ENCODE measurements around the gene ZNF365.

The ZNF365 gene, protein sequence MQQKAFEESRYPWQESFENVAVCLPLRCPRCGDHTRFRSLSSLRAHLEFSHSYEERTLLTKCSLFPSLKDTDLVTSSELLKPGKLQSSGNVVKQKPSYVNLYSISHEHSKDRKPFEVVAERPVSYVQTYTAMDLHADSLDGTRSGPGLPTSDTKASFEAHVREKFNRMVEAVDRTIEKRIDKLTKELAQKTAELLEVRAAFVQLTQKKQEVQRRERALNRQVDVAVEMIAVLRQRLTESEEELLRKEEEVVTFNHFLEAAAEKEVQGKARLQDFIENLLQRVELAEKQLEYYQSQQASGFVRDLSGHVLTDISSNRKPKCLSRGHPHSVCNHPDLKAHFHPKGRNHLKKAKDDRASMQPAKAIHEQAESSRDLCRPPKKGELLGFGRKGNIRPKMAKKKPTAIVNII

DNA sequence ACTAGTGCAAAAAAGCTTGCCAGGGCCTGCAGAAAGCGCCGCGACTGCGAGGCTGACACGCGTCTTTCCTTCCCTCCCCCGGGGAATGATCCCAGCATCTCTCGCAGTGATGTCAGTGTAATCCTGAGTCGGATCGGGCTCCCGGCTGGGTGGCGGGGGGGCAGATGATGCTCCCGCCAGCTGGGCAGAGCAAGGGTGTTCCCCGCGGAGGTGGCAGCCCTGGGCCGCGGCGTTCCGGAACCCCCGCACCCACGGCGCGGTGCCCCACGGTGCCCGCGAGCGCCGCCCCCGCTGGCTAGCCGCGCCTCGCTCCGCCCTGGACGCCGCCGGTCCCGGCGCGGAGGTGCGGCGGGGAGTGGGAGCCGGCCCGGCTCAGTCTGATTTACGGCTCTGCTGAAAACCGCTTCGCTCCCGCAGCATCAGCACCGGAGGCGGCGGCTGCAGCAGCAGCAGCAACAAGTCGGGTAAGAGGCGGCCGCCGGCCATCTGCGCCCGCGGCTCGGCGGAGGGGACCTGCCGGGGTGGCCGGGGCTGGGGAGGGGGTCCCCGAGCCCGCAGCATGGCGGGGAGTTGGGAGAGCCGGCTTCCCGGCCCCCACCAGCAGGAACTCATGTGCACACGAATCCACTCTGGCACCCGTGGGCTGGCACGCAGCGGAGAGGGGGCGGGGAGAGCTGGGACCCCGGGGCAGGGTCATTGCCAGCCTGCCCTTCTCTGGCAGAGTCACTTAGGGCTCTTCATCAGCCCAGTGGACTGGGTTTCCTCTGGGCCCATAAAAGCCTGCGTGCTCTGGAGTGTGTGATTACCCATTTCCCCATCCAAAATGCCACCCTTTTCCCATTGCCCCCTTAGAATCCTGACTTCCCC lies at the start of gene ZNF365:
Gene ZNF365, plus strand, starts transcription at position 375 of the 867 bp plus-strand sequence. CDS start 1,825 bp downstream, outside the sequence.
- H3K4me3 ChIP-seq (ENCODE audit: low read length), result peak within 1 kb of the TSS; percentile 31
- no peak within 1 kb of the TSS for H3K9ac ChIP-seq (ENCODE audit: low read length)
- H3K4me1 ChIP-seq (ENCODE audit: control insufficient read depth, insufficient read depth, low read length), result no peaks in the 10 kb centered on the region
- H3K36me3 ChIP-seq (ENCODE audit: control insufficient read depth, insufficient read depth, low read length), result no peaks in the 10 kb centered on the region
- peaks cover 4% of the 10 kb centered on the region for H3K27me3 ChIP-seq (ENCODE audit: control insufficient read depth, insufficient read depth, low read length)
- no peak within 1 kb of the TSS for H3K27ac ChIP-seq (ENCODE audit: low read depth, low read length)

DNA sequence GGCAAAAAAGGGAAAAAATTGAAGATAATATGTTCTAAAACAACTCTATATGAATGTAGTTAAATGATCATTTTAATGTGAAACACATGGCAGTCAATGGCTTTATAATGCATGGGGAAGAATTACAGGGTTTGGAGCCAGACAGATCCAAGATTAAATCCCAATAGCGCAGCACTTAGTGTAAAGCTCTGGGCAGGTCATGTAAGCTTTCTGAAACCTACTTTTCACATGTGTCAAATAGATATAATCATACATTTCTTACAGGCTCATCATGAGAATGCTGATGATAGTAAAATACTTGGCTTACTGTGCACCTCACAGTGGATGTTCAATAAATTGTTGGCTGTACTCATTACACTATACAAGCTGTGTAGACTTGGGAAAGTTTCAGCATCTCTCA lies 48.0 kb upstream of the ZNF365 start:
- H3K9ac ChIP-seq (ENCODE audit: low read length), result no peak overlapping the region
- H3K36me3 ChIP-seq (ENCODE audit: control insufficient read depth, insufficient read depth, low read length), result no peaks in the 10 kb centered on the region
- no peaks in the 10 kb centered on the region for H3K4me1 ChIP-seq (ENCODE audit: control insufficient read depth, insufficient read depth, low read length)
- H3K27ac ChIP-seq (ENCODE audit: low read depth, low read length), result no peak overlapping the region
- H3K27me3 ChIP-seq (ENCODE audit: control insufficient read depth, insufficient read depth, low read length), result no peaks in the 10 kb centered on the region
- H3K4me3 ChIP-seq (ENCODE audit: low read length), result no peak overlapping the region

DNA sequence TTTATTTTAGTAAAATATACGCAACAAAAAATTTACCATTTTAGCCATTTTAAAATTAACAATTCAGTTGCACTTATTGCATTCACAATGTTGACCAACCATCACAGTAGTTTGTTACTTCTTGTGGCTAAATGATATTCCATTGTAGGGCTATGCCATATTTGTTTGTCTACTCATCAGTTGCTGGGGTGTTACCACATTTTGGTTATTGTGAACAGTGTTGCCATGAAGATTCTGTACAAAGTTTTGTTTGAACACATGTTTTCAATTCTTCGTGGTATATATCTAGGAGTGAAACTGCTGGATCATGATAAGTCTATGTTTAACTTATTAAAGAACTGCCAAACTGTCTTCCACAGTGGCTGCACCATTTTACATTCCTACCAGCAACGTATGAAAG lies 46.3 kb upstream of the ZNF365 start:
- Histone ChIP-seq H3K27me3 (ENCODE audit: control insufficient read depth, insufficient read depth, low read length) (no peaks in the 10 kb centered on the region), H3K4me1 (ENCODE audit: control insufficient read depth, insufficient read depth, low read length) (no peaks in the 10 kb centered on the region), H3K36me3 (ENCODE audit: control insufficient read depth, insufficient read depth, low read length) (no peaks in the 10 kb centered on the region), H3K27ac (ENCODE audit: low read depth, low read length) (no peak overlapping the region), H3K4me3 (ENCODE audit: low read length) (no peak overlapping the region), H3K9ac (ENCODE audit: low read length) (no peak overlapping the region)

DNA sequence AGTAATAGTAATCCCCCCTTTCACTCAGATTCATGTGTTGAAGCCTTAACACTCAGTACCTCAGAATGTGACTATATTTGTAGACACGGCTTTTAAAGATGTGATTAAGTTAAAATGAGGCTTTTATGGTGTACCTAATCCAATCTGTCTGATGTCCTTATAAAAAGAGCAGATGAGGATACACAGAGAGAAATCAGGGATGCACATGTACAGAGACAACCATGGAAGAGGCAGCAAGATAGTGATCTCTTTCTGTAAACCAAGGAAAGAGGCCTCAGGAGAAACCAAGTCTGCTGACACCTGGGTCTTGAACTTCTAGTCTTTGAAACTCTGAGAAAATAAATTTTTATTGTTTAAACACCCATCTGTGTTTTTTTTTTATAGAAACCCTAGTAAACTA lies 44.0 kb upstream of the ZNF365 start:
- H3K36me3 ChIP-seq (ENCODE audit: control insufficient read depth, insufficient read depth, low read length), result no peaks in the 10 kb centered on the region
- no peak overlapping the region for H3K4me3 ChIP-seq (ENCODE audit: low read length)
- no peaks in the 10 kb centered on the region for H3K4me1 ChIP-seq (ENCODE audit: control insufficient read depth, insufficient read depth, low read length)
- H3K9ac ChIP-seq (ENCODE audit: low read length), result no peak overlapping the region
- no peaks in the 10 kb centered on the region for H3K27me3 ChIP-seq (ENCODE audit: control insufficient read depth, insufficient read depth, low read length)
- H3K27ac ChIP-seq (ENCODE audit: low read depth, low read length), result no peak overlapping the region

DNA sequence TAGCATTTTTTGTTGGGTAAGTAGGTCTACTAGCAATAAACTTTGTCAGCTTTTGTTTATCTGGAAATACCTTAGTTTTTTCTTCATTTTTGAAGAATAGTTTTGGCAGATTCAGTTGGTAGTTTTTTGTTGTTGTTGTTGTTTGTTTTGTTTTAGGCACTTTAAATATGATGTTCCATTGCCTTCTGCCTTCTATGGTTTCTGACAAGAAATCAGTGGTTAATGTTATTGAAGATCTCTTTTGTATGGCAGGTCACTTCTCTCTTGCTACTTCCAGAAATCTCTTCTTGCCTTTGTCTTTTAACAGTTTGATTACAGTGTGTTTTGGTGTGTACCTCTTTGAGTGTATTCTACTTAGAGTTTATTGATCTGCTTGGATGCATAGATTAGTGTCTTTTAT lies 41.8 kb upstream of the ZNF365 start:
- H3K4me1 ChIP-seq (ENCODE audit: control insufficient read depth, insufficient read depth, low read length), result no peaks in the 10 kb centered on the region
- no peak overlapping the region for H3K27ac ChIP-seq (ENCODE audit: low read depth, low read length)
- H3K27me3 ChIP-seq (ENCODE audit: control insufficient read depth, insufficient read depth, low read length), result no peaks in the 10 kb centered on the region
- H3K9ac ChIP-seq (ENCODE audit: low read length), result no peak overlapping the region
- no peaks in the 10 kb centered on the region for H3K36me3 ChIP-seq (ENCODE audit: control insufficient read depth, insufficient read depth, low read length)
- H3K4me3 ChIP-seq (ENCODE audit: low read length), result no peak overlapping the region

DNA sequence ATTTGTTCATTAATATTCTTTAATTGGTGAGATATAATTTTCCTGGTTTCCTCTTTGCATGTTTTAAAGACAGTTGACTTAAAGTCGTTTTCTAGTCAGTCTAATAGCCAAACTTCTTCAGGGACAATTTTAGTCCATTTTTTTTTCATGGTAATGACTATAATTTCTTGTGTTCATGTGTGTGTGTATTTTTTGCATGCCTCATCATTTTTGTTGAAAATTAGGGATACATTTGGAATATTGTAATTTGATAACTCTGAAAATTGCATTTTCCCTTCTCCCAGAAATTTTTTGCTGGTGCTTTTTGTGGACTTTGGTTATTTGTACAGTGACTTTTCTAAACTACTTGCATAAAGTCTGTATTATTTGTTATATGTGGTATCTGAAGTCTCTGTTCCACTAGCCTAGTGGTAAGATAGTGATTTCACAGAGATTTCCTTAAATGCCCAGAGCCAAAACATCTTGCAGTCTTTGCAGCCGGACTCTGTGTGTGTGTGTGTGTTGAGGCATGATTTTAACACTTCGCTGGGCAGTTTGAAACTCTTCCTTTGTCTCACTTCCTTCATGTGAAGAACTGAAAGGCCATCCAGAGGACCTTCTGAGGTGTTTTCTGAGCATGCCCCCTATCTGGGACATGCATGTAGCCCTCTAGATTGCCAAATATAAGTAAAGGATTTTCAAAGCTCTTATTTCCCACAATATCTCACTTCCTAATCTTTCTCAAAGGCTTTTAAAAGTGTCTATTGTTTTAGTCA lies 40.9 kb upstream of the ZNF365 start:
- Histone ChIP-seq H3K4me3 (ENCODE audit: low read length) (no peak overlapping the region), H3K4me1 (ENCODE audit: control insufficient read depth, insufficient read depth, low read length) (no peaks in the 10 kb centered on the region), H3K9ac (ENCODE audit: low read length) (no peak overlapping the region), H3K27ac (ENCODE audit: low read depth, low read length) (no peak overlapping the region), H3K27me3 (ENCODE audit: control insufficient read depth, insufficient read depth, low read length) (no peaks in the 10 kb centered on the region), H3K36me3 (ENCODE audit: control insufficient read depth, insufficient read depth, low read length) (no peaks in the 10 kb centered on the region)

DNA sequence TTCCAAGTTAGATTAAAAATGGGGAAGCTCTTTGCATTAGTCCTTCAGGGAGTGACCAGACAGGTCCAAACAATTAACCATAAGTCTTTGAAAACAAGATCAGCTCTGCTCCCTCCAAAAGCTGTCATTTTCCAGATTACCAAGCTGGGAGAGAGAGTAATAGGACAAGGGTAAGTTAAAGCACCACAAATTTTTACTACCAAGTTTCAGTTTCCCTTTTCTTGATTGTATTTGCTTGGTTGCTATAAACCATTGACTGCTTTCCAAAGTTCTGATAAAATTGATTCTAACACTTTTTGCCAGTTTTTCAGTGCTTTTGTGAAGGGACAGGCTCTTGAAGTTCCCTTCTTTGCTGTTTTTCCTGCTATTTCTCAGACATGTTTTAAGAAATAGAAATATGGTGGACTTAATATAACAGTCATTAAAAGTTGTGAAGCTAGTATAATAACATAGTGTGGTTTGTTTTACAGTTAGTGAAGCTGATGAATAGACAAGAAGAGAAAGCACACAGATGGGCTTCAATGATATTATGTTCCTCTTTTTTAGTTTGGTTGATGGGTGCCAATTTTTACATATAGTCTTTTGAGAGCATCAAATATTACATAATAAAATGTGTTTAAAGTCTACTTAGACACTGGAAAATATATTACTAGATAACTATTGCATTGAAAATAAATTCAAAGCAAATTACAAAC lies 40.0 kb upstream of the ZNF365 start:
- Histone ChIP-seq H3K36me3 (ENCODE audit: control insufficient read depth, insufficient read depth, low read length) (no peaks in the 10 kb centered on the region), H3K9ac (ENCODE audit: low read length) (no peak overlapping the region), H3K4me3 (ENCODE audit: low read length) (no peak overlapping the region), H3K4me1 (ENCODE audit: control insufficient read depth, insufficient read depth, low read length) (no peaks in the 10 kb centered on the region), H3K27me3 (ENCODE audit: control insufficient read depth, insufficient read depth, low read length) (no peaks in the 10 kb centered on the region), H3K27ac (ENCODE audit: low read depth, low read length) (no peak overlapping the region)

DNA sequence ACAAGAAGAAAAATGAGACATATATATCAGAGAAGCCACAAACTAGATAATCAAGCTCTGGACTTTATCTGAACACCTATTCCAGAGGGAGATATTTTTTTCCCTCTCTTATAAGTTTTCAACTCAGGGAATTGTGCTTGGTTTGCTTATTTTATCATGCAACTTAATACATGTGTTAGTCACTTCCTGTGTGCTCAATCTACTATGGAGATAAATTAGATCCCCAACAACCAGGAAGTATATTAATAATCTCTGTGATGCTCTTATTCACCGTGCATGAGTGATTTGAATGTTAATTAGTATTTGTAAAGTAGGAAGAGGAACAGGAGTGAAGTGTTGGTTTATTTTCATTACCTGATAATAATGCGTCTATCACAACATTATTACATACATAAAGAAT lies 38.8 kb upstream of the ZNF365 start:
- H3K4me1 ChIP-seq (ENCODE audit: control insufficient read depth, insufficient read depth, low read length), result no peaks in the 10 kb centered on the region
- H3K36me3 ChIP-seq (ENCODE audit: control insufficient read depth, insufficient read depth, low read length), result no peaks in the 10 kb centered on the region
- no peak overlapping the region for H3K27ac ChIP-seq (ENCODE audit: low read depth, low read length)
- H3K4me3 ChIP-seq (ENCODE audit: low read length), result no peak overlapping the region
- H3K27me3 ChIP-seq (ENCODE audit: control insufficient read depth, insufficient read depth, low read length), result no peaks in the 10 kb centered on the region
- no peak overlapping the region for H3K9ac ChIP-seq (ENCODE audit: low read length)

DNA sequence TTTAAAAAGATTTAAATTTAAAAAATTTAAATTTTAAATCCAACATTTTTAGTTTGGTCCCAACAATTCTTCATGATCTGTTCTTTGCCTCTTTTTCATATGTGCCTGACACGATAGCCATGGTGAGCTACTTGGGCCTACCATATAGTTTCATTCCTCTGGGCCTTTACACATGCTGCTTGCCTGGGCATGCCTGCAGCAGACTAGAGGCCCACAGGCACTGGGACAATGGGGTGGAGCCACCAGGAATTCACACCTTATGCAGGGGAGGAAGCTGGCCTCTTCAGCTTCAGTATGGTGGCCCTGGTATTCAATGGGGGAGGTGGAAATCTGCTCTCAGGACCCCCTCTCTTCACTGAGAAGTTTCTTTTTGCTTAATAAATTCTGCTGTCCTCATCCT lies 37.8 kb upstream of the ZNF365 start:
- H3K4me1 ChIP-seq (ENCODE audit: control insufficient read depth, insufficient read depth, low read length), result no peaks in the 10 kb centered on the region
- no peak overlapping the region for H3K4me3 ChIP-seq (ENCODE audit: low read length)
- no peaks in the 10 kb centered on the region for H3K27me3 ChIP-seq (ENCODE audit: control insufficient read depth, insufficient read depth, low read length)
- no peaks in the 10 kb centered on the region for H3K36me3 ChIP-seq (ENCODE audit: control insufficient read depth, insufficient read depth, low read length)
- no peak overlapping the region for H3K9ac ChIP-seq (ENCODE audit: low read length)
- H3K27ac ChIP-seq (ENCODE audit: low read depth, low read length), result no peak overlapping the region

DNA sequence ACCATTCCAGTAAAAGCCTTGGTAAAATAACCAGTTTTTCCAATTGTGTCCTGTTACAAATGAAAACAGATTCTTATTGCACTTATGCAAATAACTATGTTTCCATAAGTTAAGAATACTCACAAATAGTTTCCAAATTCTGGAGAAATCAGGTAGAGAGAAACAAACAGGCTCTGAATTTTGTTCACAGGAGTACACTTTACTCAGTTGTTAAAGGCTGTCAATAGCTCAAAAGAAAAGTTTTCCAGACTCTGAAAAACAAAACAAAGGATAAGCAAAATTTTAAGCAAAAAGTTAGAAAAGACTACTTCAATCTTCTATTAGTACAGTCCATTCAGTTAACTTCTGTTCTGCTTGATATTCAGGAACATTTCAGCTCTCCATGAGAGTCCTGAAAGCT lies 32.8 kb upstream of the ZNF365 start:
- Histone ChIP-seq H3K27me3 (ENCODE audit: control insufficient read depth, insufficient read depth, low read length) (no peaks in the 10 kb centered on the region), H3K27ac (ENCODE audit: low read depth, low read length) (no peak overlapping the region), H3K36me3 (ENCODE audit: control insufficient read depth, insufficient read depth, low read length) (no peaks in the 10 kb centered on the region), H3K9ac (ENCODE audit: low read length) (no peak overlapping the region), H3K4me3 (ENCODE audit: low read length) (no peak overlapping the region), H3K4me1 (ENCODE audit: control insufficient read depth, insufficient read depth, low read length) (no peaks in the 10 kb centered on the region)

DNA sequence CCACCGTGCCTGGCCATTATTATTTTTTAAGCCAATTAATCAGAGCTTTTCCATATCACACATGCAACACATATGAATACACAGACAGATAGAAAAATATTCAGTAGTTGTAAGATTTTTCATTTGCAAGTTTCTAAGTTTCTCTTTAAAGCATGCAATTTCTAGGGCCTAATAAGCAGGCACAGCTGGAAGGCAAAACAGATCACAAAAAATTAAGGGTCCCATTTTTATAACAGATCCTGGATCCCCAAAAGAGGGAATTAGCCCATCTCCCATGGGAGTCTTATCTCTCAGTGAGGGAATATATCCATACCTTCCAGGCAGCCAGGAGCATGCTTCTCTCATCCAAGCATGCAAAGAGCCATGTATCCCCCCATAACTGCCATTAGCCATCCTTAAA lies 31.2 kb upstream of the ZNF365 start:
- Histone ChIP-seq H3K4me1 (ENCODE audit: control insufficient read depth, insufficient read depth, low read length) (no peaks in the 10 kb centered on the region), H3K4me3 (ENCODE audit: low read length) (no peak overlapping the region), H3K9ac (ENCODE audit: low read length) (no peak overlapping the region), H3K27me3 (ENCODE audit: control insufficient read depth, insufficient read depth, low read length) (no peaks in the 10 kb centered on the region), H3K36me3 (ENCODE audit: control insufficient read depth, insufficient read depth, low read length) (no peaks in the 10 kb centered on the region), H3K27ac (ENCODE audit: low read depth, low read length) (no peak overlapping the region)

DNA sequence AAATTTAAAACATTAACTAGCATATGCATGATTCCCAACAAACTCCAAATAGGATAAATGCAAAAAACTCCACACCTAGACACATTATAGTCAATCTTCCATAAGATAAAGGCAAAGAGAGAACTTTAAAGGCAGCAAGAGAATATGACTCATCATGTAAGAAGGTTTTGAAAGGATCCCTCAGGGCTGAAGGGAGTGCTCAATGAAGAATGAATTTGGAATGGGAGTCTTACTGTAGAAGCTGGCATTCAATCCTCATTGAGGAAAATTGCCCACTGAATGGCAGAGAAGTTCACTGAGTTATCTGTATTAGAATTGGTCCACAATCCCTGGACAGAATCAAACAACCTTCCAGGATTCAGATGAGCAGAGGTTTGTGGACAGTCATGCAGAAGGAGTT lies 26.1 kb upstream of the ZNF365 start:
- Histone ChIP-seq H3K9ac (ENCODE audit: low read length) (no peak overlapping the region), H3K27ac (ENCODE audit: low read depth, low read length) (no peak overlapping the region), H3K4me1 (ENCODE audit: control insufficient read depth, insufficient read depth, low read length) (no peaks in the 10 kb centered on the region), H3K36me3 (ENCODE audit: control insufficient read depth, insufficient read depth, low read length) (no peaks in the 10 kb centered on the region), H3K27me3 (ENCODE audit: control insufficient read depth, insufficient read depth, low read length) (no peaks in the 10 kb centered on the region), H3K4me3 (ENCODE audit: low read length) (no peak overlapping the region)

Data from rectal smooth muscle tissue (tissue), 1 donor.